Measurements from ENCODE around the gene DTNB.

DNA sequence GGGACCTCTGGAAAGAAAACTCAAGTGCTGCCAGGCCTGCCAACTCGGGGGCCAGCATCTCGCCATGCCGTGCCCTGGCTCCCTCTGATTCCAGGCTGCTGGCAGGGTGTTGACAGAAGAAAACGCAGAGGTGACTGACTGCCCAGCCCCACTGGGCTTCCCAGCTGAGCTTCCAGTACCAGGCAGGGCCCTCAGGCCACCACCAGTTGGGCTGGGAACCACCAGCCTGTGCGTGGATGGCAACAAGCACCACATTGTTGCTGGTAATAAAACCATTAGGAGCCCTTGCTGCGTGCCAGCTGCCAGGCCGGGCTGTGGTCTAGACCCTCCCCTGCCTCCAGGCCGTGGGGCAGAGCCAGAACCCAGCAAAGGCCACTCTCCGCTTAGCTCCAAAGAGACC lies 340.8 kb downstream of the DTNB start:
- no peak for TF ChIP-seq EZH2 (IDR thresholded peaks at IDR 0.05; ENCODE audit: borderline replicate concordance)
- TF ChIP-seq, protein P1, sequence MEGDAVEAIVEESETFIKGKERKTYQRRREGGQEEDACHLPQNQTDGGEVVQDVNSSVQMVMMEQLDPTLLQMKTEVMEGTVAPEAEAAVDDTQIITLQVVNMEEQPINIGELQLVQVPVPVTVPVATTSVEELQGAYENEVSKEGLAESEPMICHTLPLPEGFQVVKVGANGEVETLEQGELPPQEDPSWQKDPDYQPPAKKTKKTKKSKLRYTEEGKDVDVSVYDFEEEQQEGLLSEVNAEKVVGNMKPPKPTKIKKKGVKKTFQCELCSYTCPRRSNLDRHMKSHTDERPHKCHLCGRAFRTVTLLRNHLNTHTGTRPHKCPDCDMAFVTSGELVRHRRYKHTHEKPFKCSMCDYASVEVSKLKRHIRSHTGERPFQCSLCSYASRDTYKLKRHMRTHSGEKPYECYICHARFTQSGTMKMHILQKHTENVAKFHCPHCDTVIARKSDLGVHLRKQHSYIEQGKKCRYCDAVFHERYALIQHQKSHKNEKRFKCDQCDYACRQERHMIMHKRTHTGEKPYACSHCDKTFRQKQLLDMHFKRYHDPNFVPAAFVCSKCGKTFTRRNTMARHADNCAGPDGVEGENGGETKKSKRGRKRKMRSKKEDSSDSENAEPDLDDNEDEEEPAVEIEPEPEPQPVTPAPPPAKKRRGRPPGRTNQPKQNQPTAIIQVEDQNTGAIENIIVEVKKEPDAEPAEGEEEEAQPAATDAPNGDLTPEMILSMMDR (IDR thresholded peaks at IDR 0.05; ENCODE audit: poor library complexity): no peak
